SK-N-SH (cell line): ENCODE results near the gene STX18. TPM values are rescaled to one million over a fixed set of nuclear protein-coding genes. Genes with fewer than 3 reads are reported as not detected.

ENCODE experiments used
- CTCF ChIA-PET: fragments of 300-600, 350-600 bp; formaldehyde crosslinking; extraction: SDS; loops from one replicate; lab custom pipeline; 2021; lab: Yijun Ruan, JAX
- POLR2A ChIA-PET: fragments of 350-600 bp; sonication (Branson Sonifier 250); formaldehyde crosslinking; extraction: SDS; loops from one replicate; lab custom pipeline; 2020; ENCODE audit warnings: antibody characterized with exemption, inconsistent platforms; lab: Yijun Ruan, JAX
- DNase-seq: peaks from one replicate; pipeline ENCODE4 v3.0.0; 2012
- H2AFZ ChIP-seq: fragments of 200-600 bp; sonication (generic); 2 replicates; pipeline ENCODE4 v1.8.1; 2016; ENCODE audit warnings: antibody characterized with exemption, mild to moderate bottlenecking, low read depth
- H3F3A ChIP-seq: fragments of 200-600 bp; sonication (generic); replicated peaks from 2 replicates; pipeline ENCODE3; 2016; ENCODE audit warnings: antibody characterized with exemption, mild to moderate bottlenecking; ENCODE audit not compliant: insufficient read depth
- H3K27ac ChIP-seq, 2 experiments: fragments of 200-500 bp in 1 of 2; fragments of 200-600 bp in 1 of 2; sonication (Bioruptor generic) in 1 of 2; sonication (generic), shearing (Covaris generic) in 1 of 2; 2 replicates each; pipeline versions ENCODE4 v1.5.1 to v1.6.1; 2014 to 2016; ENCODE audit warnings: low read depth in 2 of 2, inconsistent platforms in 1 of 2, low read length in 1 of 2, mild to moderate bottlenecking in 1 of 2, mixed read lengths in 1 of 2
- H3K27me3 ChIP-seq: fragments of 200-600 bp; sonication (generic), shearing (Covaris generic); 2 replicates; pipeline ENCODE4 v1.6.1; 2016; ENCODE audit warnings: mixed run types; ENCODE audit not compliant: insufficient read depth
- H3K36me3 ChIP-seq, 2 experiments: fragments of 200-500 bp in 1 of 2; fragments of 200-600 bp in 1 of 2; sonication (Bioruptor generic) in 1 of 2; sonication (generic) in 1 of 2; replicated peaks in 1 of 2; 2 replicates each; pipeline versions ENCODE3 to v1.5.1; 2014 to 2016; ENCODE audit warnings: low read length in 1 of 2, mild to moderate bottlenecking in 1 of 2; ENCODE audit not compliant: insufficient read depth in 2 of 2, control insufficient read depth in 1 of 2
- H3K4me1 ChIP-seq, 2 experiments: fragments of 200-500 bp in 1 of 2; fragments of 200-600 bp in 1 of 2; sonication (Bioruptor generic) in 1 of 2; sonication (generic), shearing (Covaris generic) in 1 of 2; 2 replicates each; pipeline versions ENCODE4 v1.5.1 to v1.6.1; 2014 to 2016; ENCODE audit warnings: low read depth in 1 of 2, low read length in 1 of 2, mixed run types in 1 of 2; ENCODE audit not compliant: insufficient read depth in 2 of 2, control insufficient read depth in 1 of 2
- H3K4me2 ChIP-seq: fragments of 200-600 bp; sonication (generic), shearing (Covaris generic); 2 replicates; pipeline ENCODE4 v1.6.1; 2017; ENCODE audit warnings: mixed run types
- H3K4me3 ChIP-seq, 2 experiments: fragments of 200-500 bp in 1 of 2; fragments of 200-600 bp in 1 of 2; sonication (Bioruptor generic) in 1 of 2; sonication (generic), shearing (Covaris generic) in 1 of 2; 2 replicates each; pipeline versions ENCODE4 v1.5.1 to v1.8.1; 2014 to 2016; ENCODE audit warnings: low read depth in 2 of 2, inconsistent platforms in 1 of 2, low read length in 1 of 2, mild to moderate bottlenecking in 1 of 2, mixed read lengths in 1 of 2, moderate library complexity in 1 of 2
- H3K79me2 ChIP-seq: fragments of 200-600 bp; sonication (generic); 2 replicates; pipeline ENCODE4 v1.8.1; 2017; ENCODE audit warnings: mild to moderate bottlenecking; ENCODE audit not compliant: insufficient read depth
- H3K9ac ChIP-seq: fragments of 200-600 bp; sonication (generic); 2 replicates; pipeline ENCODE4 v1.6.1; 2017; ENCODE audit warnings: mixed run types
- H3K9me2 ChIP-seq: fragments of 200-600 bp; sonication (generic); 2 replicates; pipeline ENCODE4 v1.6.1; 2017; ENCODE audit warnings: mixed run types
- H3K9me3 ChIP-seq: fragments of 200-600 bp; sonication (generic); 2 replicates; pipeline ENCODE4 v1.6.1; 2017; ENCODE audit warnings: mixed run types, mild to moderate bottlenecking, moderate library complexity
- H4K20me1 ChIP-seq: fragments of 200-600 bp; sonication (generic); 2 replicates; pipeline ENCODE4 v1.6.1; 2017; ENCODE audit warnings: mild to moderate bottlenecking, mixed run types; ENCODE audit not compliant: insufficient read depth
- ELF1 ChIP-seq: IDR thresholded peaks from 2 replicates; pipeline ENCODE4 v1.4.0; 2012
- EP300 ChIP-seq, 2 experiments: IDR thresholded peaks; 2 replicates each; pipeline versions ENCODE4 v1.4.0 to v1.6.1; 2012; ENCODE audit warnings: borderline replicate concordance in 1 of 2, low read depth in 1 of 2, low read length in 1 of 2
- EZH2phosphoT487 ChIP-seq: fragments of 200-600 bp; sonication (generic); IDR thresholded peaks from 2 replicates; pipeline ENCODE4 v1.6.1; 2017; ENCODE audit warnings: low read depth, mixed run types, mild to moderate bottlenecking, antibody characterized with exemption, moderate library complexity, borderline replicate concordance
- FOSL2 ChIP-seq: IDR thresholded peaks from 2 replicates; pipeline ENCODE4 v1.4.0; 2012; ENCODE audit warnings: low read depth, mild to moderate bottlenecking, moderate library complexity, borderline replicate concordance
- FOXM1 ChIP-seq: IDR thresholded peaks from 2 replicates; pipeline ENCODE4 v1.4.0; 2012; ENCODE audit warnings: low read depth, mild to moderate bottlenecking
- GABPA ChIP-seq: IDR thresholded peaks from 2 replicates; pipeline ENCODE4 v1.4.0; 2012; ENCODE audit warnings: low read depth, mild to moderate bottlenecking
- JUND ChIP-seq: IDR thresholded peaks from 2 replicates; pipeline ENCODE4 v1.4.0; 2012
- MAX ChIP-seq: IDR thresholded peaks from 2 replicates; pipeline ENCODE4 v1.4.0; 2012; ENCODE audit warnings: low read depth
- MXI1 ChIP-seq: IDR thresholded peaks from 2 replicates; pipeline ENCODE4 v1.6.1; 2012; ENCODE audit warnings: mild to moderate bottlenecking, low read depth, low read length, improper control_type of control experiment
- NRF1 ChIP-seq: IDR thresholded peaks from 2 replicates; pipeline ENCODE4 v1.6.1; 2012; ENCODE audit warnings: low read depth, mild to moderate bottlenecking, low read length
- POLR2AphosphoS5 ChIP-seq: IDR thresholded peaks from 2 replicates; pipeline ENCODE4 v1.6.1; 2012; ENCODE audit warnings: low read depth, low read length
- RAD21 ChIP-seq: IDR thresholded peaks from 2 replicates; pipeline ENCODE4 v1.6.1; 2012; ENCODE audit warnings: mild to moderate bottlenecking, low read length
- RCOR1 ChIP-seq: fragments of 150-350 bp; IDR thresholded peaks from 2 replicates; pipeline ENCODE4 v1.6.1; 2017; ENCODE audit warnings: antibody characterized with exemption, low read length
- RFX5 ChIP-seq: IDR thresholded peaks from 2 replicates; pipeline ENCODE4 v1.6.1; 2012; ENCODE audit warnings: mild to moderate bottlenecking, improper control_type of control experiment, low read length
- SIN3A ChIP-seq: IDR thresholded peaks from 2 replicates; pipeline ENCODE4 v1.6.1; 2012; ENCODE audit warnings: low read depth, mild to moderate bottlenecking, low read length, moderate library complexity, borderline replicate concordance
- TAF1 ChIP-seq: IDR thresholded peaks from 2 replicates; pipeline ENCODE4 v1.6.1; 2012; ENCODE audit warnings: low read depth, mild to moderate bottlenecking, low read length, moderate library complexity, borderline replicate concordance
- TEAD4 ChIP-seq: IDR thresholded peaks from 2 replicates; pipeline ENCODE4 v1.4.0; 2012; ENCODE audit warnings: mild to moderate bottlenecking, borderline replicate concordance; ENCODE audit not compliant: insufficient read depth
- YY1 ChIP-seq: IDR thresholded peaks from 2 replicates; pipeline ENCODE4 v1.4.0; 2012; ENCODE audit warnings: low read depth, mild to moderate bottlenecking
- ZBTB33 ChIP-seq: IDR thresholded peaks from 2 replicates; pipeline ENCODE4 v1.4.0; 2012; ENCODE audit warnings: low read depth, borderline replicate concordance
- WGBS: methylation state at CpG from one replicate; pipeline ENCODE4 v1.1.6; 2017; ENCODE audit warnings: low lambda C conversion rate; 5-methylcytosine and 5-hydroxymethylcytosine counted together
- polyA plus RNA-seq, 3 experiments: library from polyadenylated mRNA; depleted of rRNA; stranded (reverse); fragments of >200 nt; gene quantifications; 2 replicates each; pipeline ENCODE4 v1.2.3, GENCODE V29; 2012
- TF ChIP-seq, protein P1 (sequence below): fragments of 150-350 bp; IDR thresholded peaks from 2 replicates; pipeline ENCODE4 v1.6.1; 2016; ENCODE audit warnings: mild to moderate bottlenecking, low read depth, low read length
- TF ChIP-seq, protein P2 (sequence below): IDR thresholded peaks from 2 replicates; pipeline ENCODE4 v1.4.0; 2012; ENCODE audit warnings: low read depth, borderline replicate concordance

The STX18 gene
- polyA plus RNA-seq, 1 of the 3 experiments (the other 2 are of a cell fraction), result 17.3 TPM

DNA sequence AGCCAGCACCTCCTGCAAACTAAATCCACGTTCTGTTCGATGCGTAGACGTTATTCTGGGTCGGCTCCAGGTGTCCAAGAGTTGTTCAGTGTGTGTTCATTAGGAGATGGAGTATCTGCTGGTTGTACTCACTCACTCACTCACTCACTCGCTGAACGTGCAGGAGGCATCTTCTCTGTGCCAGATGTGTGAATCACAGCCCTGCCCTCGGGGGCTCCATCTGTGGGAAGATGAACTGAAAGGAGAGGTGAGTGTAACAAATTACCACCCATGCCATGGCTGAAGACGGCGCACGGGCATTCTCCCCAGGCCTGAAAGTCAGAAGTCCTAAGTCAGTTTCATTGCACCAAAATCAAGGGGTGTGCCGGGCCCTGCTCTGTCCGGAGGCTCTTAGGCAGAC lies 138.9 kb downstream of the STX18 start:
- CTCF ChIA-PET, result interaction anchor here (1.2 to 1.6 kb wide), 3 partner anchors 18 to 29 kb away, joined by 3 to 7 read pairs (median 4); no protein-coding TSS in a partner anchor
- no peak for DNase-seq
- Histone ChIP-seq H3K4me2 (no peak overlapping the region), H3K36me3 (no peaks in the 10 kb centered on the region), H3K79me2 (no peaks in the 10 kb centered on the region), H3K9ac (no peak overlapping the region), H2AFZ (no peak overlapping the region), H4K20me1 (no peaks in the 10 kb centered on the region), H3K9me3 (peaks cover 6% of the 10 kb centered on the region; the same call in 1 of the 2 replicates), H3K27ac (peak overlapping the region in 1 of 2 experiments; percentile 43; a peak in 1 of 4 replicates), H3K9me2 (no peaks in the 10 kb centered on the region), H3K27me3 (no peaks in the 10 kb centered on the region), H3K4me3 (no peak overlapping the region), H3K4me1 (peaks cover 0 to 36% of the 10 kb centered on the region in 2 experiments; a peak in 2 of 4 replicates), H3F3A (no peaks in the 10 kb centered on the region)
- WGBS, result 47% methylated on average over 7 of the region's 13 CpGs
- TF ChIP-seq ZBTB33 (no peak), MXI1 (no peak), JUND (no peak), SIN3A (no peak), NRF1 (no peak), EP300 (IDR thresholded peaks at IDR 0.05; ENCODE audit: borderline replicate concordance in 1 of 2, low read depth in 1 of 2, low read length in 1 of 2) (peak in 1 of 2 experiments; percentile 35; a peak in 1 of 4 replicates)
- POLR2A ChIA-PET, result interaction anchor here (0.6 kb wide), 1 partner anchor 22 kb away, joined by 4 read pairs; no protein-coding TSS in a partner anchor

DNA sequence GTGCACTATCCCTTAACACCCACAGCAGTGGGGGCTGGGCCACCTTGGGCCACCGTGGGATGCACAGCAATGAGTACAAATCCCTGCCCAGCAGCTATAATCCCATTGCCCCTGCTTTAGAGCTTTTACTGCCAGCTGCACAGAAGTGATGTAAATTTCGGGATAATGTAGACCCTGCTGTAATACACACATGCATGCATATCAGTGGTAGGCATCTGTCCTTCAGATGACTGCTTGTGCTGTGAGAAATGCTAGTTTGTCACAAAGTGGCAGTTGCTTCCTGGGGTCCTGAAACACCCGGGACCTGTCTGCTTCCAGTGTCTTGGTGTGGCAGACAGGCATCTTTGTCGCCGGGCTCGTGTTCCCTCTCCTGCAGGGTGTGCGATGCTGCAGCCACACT lies 140.8 kb downstream of the STX18 start:
- POLR2A ChIA-PET, result no interaction called here
- peak; percentile 64 for DNase-seq
- TF ChIP-seq RFX5, result no peak
- no peak for TF ChIP-seq FOXM1
- TF ChIP-seq GABPA, result no peak
- TF ChIP-seq FOSL2, result no peak
- TF ChIP-seq TEAD4, result no peak
- TF ChIP-seq POLR2AphosphoS5, result no peak
- TF ChIP-seq JUND, result no peak
- TF ChIP-seq RAD21, result no peak
- no peak for TF ChIP-seq EZH2phosphoT487
- TF ChIP-seq SIN3A, result no peak
- TF ChIP-seq MXI1, result peak; percentile 44; the same call in 1 of the 2 replicates
- no peak for TF ChIP-seq ELF1
- TF ChIP-seq YY1, result no peak
- TF ChIP-seq, protein P1, sequence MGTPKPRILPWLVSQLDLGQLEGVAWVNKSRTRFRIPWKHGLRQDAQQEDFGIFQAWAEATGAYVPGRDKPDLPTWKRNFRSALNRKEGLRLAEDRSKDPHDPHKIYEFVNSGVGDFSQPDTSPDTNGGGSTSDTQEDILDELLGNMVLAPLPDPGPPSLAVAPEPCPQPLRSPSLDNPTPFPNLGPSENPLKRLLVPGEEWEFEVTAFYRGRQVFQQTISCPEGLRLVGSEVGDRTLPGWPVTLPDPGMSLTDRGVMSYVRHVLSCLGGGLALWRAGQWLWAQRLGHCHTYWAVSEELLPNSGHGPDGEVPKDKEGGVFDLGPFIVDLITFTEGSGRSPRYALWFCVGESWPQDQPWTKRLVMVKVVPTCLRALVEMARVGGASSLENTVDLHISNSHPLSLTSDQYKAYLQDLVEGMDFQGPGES, result no peak
- no peak for TF ChIP-seq MAX
- 0 out of 4 replicates have a peak, but pooled peaks of 1 of the 2 experiments have one; percentile 46 for TF ChIP-seq EP300 (IDR thresholded peaks at IDR 0.05; ENCODE audit: borderline replicate concordance in 1 of 2, low read depth in 1 of 2, low read length in 1 of 2)
- no peak for TF ChIP-seq TAF1
- TF ChIP-seq, protein P2, sequence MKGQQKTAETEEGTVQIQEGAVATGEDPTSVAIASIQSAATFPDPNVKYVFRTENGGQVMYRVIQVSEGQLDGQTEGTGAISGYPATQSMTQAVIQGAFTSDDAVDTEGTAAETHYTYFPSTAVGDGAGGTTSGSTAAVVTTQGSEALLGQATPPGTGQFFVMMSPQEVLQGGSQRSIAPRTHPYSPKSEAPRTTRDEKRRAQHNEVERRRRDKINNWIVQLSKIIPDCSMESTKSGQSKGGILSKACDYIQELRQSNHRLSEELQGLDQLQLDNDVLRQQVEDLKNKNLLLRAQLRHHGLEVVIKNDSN, result no peak
- 0 out of 2 replicates have a peak, but pooled peaks have one; percentile 18 for TF ChIP-seq RCOR1
- no peak for TF ChIP-seq NRF1

More for the DNA sequence above, 140.8 kb downstream of the STX18 start:
- no peaks in the 10 kb centered on the region for H3K36me3 ChIP-seq
- no peaks in the 10 kb centered on the region for H3F3A ChIP-seq
- H3K4me3 ChIP-seq, result no peak overlapping the region
- H3K27ac ChIP-seq, result peak overlapping the region in 1 of 2 experiments; percentile 68; a peak in 1 of 4 replicates
- H3K9ac ChIP-seq, result no peak overlapping the region
- CTCF ChIA-PET, result interaction anchor here (1.1 to 1.7 kb wide), 2 partner anchors 16 to 20 kb away, joined by 3 to 4 read pairs; no protein-coding TSS in a partner anchor
- no peaks in the 10 kb centered on the region for H3K9me2 ChIP-seq
- H3K4me2 ChIP-seq, result no peak overlapping the region
- WGBS, result 72% methylated on average over 6 of the region's 7 CpGs
- no peaks in the 10 kb centered on the region for H3K27me3 ChIP-seq
- H2AFZ ChIP-seq, result no peak overlapping the region
- peaks cover 8 to 24% of the 10 kb centered on the region in 2 experiments; a peak in 3 of 4 replicates for H3K4me1 ChIP-seq
- H3K79me2 ChIP-seq, result no peaks in the 10 kb centered on the region
- H3K9me3 ChIP-seq, result peaks cover 6% of the 10 kb centered on the region; the same call in 1 of the 2 replicates
- no peaks in the 10 kb centered on the region for H4K20me1 ChIP-seq
